Stimulated activated CD8-positive, alpha-beta memory T cell treated with anti-CD3 and anti-CD28 coated beads, Interleukin-7, amount 100 ng/mL, for 1 hour (primary cell): ENCODE data around the gene GAL.

Experiments
- DNase-seq, 2 donors: peaks; one replicate each; pipeline ENCODE4 v3.0.0-alpha.2; 2020; ENCODE audit warnings: low read depth in 2 of 2

GAL gene

GRCh38 chr11:68680541-68681231, 3.7 kb upstream of the GAL start:
- DNase-seq, result no peak

GRCh38 chr11:68682531-68682961, 1.8 kb upstream of the GAL start:
- no peak for DNase-seq

DNA sequence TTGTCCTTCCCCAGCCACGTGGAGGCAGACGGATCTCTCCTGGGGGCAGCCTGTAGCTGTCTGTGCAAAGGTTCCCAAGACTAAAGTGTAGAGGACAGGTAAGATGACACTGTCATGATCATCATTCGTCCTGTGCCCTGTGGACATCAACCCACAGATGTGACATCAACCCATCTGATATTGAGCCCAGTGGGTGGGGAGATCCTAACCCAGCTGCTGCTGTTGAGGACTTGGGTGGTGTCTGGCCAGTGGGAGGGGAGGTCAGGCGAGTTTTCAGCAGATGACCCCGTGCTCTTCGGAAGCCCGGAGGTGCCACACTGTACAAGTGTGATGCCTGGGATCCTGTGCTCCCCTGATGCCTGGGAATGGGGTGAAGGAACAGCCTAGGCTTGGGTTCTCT, 1.2 kb upstream of the GAL start:
- DNase-seq, result no peak

- DNase-seq, result no peak
Observed at GRCh38 chr11:68683536-68684384, 584 bp upstream of the GAL start.

DNA sequence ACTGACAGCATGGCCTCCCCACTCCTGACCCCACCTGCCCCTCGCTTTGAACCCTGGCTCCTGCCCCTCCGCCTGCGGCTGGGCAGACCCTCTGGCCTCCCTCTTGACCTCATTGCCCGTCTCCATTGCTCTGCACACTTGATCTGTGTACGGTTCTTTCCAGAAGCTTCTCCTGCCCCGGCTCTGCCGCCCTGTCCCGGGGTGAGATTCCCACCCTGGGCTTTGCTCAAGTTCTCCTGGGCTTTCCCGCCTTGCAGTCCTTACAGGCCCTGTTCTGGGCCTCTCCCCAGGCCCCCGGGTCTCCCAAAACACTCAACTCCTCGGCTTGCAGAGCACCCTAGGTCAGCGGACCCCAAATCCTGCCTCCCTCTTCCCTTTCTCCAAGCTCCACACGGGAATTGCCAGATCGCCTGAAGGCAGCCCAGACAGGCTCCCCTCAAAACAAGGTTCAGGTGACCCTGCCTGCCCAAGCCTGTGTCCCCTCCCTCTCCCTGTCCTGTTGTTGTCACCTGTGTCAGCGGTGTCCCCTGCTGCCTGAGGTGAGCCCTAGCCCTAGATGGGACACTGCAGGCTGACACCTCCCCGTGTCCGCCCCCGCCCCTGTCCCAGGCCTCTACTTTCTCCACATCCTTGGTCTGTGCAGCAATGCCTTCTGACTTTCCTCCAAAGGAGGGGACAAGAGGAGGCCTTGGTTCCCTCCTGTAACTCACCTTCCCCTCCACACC, 1.5 kb downstream of the GAL start:
- DNase-seq, result no peak

DNA sequence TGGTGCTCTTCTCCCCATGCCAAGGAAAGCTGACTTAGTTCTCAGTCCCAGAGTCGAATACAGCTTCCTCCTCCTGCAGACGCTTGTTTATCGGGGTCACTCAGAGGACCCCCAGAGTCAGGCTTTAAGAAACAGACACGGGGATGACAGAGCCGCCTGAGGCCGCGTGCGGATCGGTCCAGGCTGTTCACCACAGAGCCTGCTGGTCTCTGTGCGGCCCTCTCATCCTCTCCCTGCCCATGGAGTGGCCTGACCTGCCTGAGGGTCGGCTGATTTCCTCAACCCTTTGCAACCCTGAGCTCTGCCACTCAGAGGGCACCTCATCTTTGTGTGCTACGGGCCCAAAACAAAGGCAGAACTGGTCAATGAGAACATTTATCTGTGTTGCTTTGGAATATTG, 2.1 kb downstream of the GAL start:
- DNase-seq, result no peak

GRCh38 chr11:68687311-68687710, 3.0 kb downstream of the GAL start:
- DNase-seq, result no peak

DNA sequence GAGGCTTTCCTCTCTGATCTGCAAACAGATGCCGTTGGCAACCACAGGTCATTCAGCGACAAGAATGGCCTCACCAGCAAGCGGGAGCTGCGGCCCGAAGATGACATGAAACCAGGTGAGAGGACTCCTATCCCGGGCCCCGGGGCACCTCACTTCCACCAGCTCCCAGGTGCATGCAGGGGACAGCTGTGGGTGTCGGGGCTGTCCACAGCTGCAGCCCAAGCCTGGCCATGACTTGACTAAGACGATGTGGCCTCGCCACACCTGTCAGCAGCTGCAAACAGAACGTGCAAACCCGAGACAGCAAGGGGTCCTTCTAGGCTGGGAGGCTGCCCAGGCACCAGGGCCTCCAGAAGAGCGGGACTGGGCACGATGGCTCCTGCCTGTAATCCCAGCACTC, 3.6 kb downstream of the GAL start:
- DNase-seq, result no peak

- DNase-seq, result no peak
Observed at GRCh38 chr11:68688881-68689280, 4.5 kb downstream of the GAL start.

DNA sequence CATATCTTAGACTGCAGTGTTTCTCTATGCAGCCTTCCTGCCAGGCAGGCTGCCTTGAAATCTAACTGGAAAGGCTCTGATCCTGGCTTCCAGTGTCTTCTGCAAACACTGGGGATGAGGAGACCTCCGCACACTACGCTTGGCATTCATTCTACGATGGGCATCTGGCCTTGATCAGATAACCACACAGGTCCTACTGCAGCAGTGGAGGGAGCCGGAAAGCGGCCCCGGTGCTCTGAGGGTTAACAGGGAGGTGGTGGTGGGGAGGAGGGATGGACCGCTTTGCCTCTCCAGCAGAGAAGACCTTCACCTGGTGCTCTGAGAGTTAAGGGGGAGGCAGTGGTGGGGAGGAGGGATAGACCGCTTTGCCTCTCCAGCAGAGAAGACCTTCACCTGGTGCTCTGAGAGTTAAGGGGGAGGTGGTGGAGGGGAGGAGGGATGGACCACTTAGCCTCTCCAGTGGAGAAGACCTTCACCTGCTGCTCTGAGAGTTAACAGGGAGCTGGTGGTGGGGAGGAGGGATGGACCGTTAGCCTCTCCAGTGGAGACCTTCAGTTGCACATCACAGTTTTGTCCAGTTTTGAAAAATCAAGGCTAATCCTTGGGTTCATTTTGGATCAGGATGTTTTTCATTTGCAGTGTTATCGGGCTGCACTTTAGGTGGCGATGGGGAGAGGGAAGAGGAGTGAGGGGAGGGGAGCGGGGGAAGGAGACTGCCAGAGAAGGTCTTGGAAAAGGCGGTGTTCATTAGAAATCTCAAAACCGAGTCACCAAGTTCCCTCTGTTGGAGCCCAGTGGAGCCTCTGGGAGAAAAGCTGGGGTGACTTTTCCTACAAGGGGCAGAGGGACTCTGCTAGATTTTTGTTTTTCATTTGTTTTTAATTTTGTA, 5.6 kb downstream of the GAL start:
- DNase-seq, result no peak

GRCh38 chr11:68690671-68691401, 6.5 kb downstream of the GAL start:
- DNase-seq, result no peak

DNA sequence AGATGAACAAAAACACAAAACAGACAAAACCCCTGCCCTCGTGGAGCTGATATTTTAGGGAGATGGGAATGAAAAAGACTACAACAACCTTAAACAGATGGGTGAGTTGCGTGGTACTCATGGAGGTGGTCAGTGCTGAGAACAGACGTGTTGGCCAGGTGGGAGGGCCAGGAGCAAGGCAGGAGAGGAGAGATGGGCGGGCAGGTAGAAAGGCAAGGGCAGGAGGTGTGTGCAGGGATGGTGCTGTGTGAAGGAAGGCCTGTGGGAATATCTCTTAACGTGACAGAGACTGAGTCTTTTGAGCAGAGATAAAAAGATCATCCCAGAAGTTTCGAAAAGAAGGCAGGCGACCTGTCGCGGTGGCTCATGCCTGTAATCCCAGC, 7.0 kb downstream of the GAL start:
- DNase-seq, result no peak

DNA sequence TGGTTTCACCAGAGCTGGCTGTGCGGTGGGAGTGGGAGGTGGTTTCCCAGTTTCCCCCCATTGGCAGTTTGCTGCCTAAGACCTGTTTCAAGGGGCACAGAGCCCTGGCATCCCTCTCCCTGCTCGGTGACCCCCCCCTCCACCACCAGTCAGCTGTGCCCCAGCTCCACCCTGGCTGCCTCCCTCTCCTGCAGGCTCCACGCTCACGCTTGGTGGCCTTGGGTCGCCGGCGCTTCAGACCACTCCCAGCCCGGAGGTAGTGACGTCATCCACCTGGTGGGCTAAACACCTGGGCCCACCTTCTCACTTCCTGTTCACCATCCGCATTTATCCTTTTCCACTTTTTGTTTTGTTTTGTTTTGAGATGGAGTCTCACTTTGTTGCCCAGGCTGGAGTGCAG, 7.8 kb downstream of the GAL start:
- no peak for DNase-seq

GRCh38 chr11:68692871-68693483, 8.6 kb downstream of the GAL start:
- DNase-seq, result no peak

- no peak for DNase-seq
Observed at GRCh38 chr11:68693484-68693882, 9.1 kb downstream of the GAL start.

GRCh38 chr11:68694431-68695297, 10.3 kb downstream of the GAL start:
- DNase-seq, result no peak

- no peak for DNase-seq
Observed at GRCh38 chr11:68695531-68695930, 11.2 kb downstream of the GAL start.

DNA sequence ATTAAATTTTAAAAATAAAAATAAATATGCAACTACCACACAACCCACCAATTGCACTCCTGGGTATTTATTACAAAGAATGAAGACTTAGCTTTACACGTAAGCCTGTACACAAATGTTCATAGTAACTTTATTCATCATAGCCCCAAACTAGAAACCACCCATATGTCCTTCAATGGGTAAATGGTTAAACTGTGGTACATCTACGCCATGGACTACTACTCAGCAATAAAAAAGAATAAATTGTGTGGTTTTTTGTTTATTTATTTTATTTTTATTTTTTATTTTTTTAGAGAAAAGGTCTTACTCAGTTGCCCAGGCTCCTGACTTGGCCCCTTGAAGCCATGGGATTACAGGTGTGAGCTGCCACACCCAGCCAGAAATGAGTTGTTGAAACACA, 14.6 kb downstream of the GAL start:
- no peak for DNase-seq

GRCh38 chr11:68704887-68705286, 20.5 kb downstream of the GAL start:
- no peak for DNase-seq

DNA sequence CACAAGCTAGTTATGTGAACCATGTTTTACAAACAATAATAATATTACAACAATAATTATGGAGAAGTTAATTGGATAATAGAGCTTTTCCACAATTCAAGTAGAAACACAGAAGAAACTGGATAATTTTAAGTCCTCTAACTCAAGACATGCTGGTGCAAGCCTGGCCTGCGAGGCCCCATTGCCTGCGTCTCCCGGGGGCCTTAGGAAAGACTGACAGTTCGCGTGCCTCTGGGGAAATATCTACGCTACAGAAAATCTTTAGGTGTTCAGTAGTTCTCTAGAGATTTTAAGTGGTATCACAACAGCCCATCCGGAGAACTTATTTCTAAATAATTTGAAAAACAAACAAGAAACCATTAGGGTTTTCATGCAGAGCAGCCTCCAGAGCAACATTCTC, 23.2 kb downstream of the GAL start:
- DNase-seq, result no peak
